PC-9 (cell line): ENCODE measurements around the gene CADPS2. TPM values are rescaled to one million over a fixed set of nuclear protein-coding genes. Genes with fewer than 3 reads are reported as not detected.

Experiments
- BruUV-seq: library from RNA; stranded (reverse); fragments of 400-500 nt; replicated peaks from 2 replicates; lab custom pipeline; 2021; lab: Mats Ljungman, UMichigan
- CTCF ChIA-PET: fragments of 300-600 bp; sonication (Branson Sonifier 250); formaldehyde crosslinking; loops from one replicate; lab custom pipeline; 2022; ENCODE audit warnings: antibody characterized with exemption; lab: Charles Lee
- POLR2A ChIA-PET: fragments of 300-600 bp; sonication (Branson Sonifier 250); formaldehyde crosslinking; loops from one replicate; lab custom pipeline; 2022; ENCODE audit warnings: antibody characterized with exemption; ENCODE audit not compliant: unreplicated experiment; lab: Charles Lee
- DNase-seq, 2 experiments: peaks; one replicate each; pipeline versions ENCODE4 v3.0.0 to v3.0.0-alpha.2; 2015 to 2022; ENCODE audit warnings: mixed read lengths in 1 of 2
- H2AFZ ChIP-seq: fragments of 200-600 bp; sonication (generic); 2 replicates; pipeline ENCODE4 v1.8.1; 2017; ENCODE audit warnings: antibody characterized with exemption
- H3F3A ChIP-seq: fragments of 200-600 bp; sonication (generic); 2 replicates; pipeline ENCODE4 v1.8.1; 2017; ENCODE audit warnings: antibody characterized with exemption, mild to moderate bottlenecking, low read depth; ENCODE audit not compliant: insufficient read depth
- H3K27ac ChIP-seq: fragments of 200-600 bp; sonication (generic); 2 replicates; pipeline ENCODE4 v1.6.1; 2016; ENCODE audit warnings: mixed run types
- H3K27me3 ChIP-seq: fragments of 200-600 bp; sonication (generic); 2 replicates; pipeline ENCODE4 v1.6.1; 2016; ENCODE audit warnings: low read depth, mixed run types; ENCODE audit not compliant: insufficient read depth
- H3K36me3 ChIP-seq: fragments of 200-600 bp; sonication (generic); 2 replicates; pipeline ENCODE4 v1.6.1; 2016; ENCODE audit warnings: low read depth, mixed run types
- H3K4me1 ChIP-seq: fragments of 200-600 bp; sonication (generic); replicated peaks from 2 replicates; pipeline ENCODE4 v1.6.1; 2016; ENCODE audit warnings: mixed run types; ENCODE audit not compliant: insufficient read depth
- H3K4me2 ChIP-seq: fragments of 200-600 bp; sonication (generic); 2 replicates; pipeline ENCODE4 v1.6.1; 2017; ENCODE audit warnings: mixed run types
- H3K4me3 ChIP-seq: fragments of 200-600 bp; sonication (generic); 2 replicates; pipeline ENCODE4 v1.6.1; 2016; ENCODE audit warnings: mixed run types
- H3K79me2 ChIP-seq: fragments of 200-600 bp; sonication (generic); 2 replicates; pipeline ENCODE4 v1.6.1; 2017; ENCODE audit warnings: low read depth, mixed run types
- H3K9me2 ChIP-seq: fragments of 200-600 bp; sonication (generic); 2 replicates; pipeline ENCODE4 v1.8.1; 2017; ENCODE audit warnings: mild to moderate bottlenecking; ENCODE audit not compliant: insufficient read depth
- H3K9me3 ChIP-seq: fragments of 200-600 bp; sonication (generic); 2 replicates; pipeline ENCODE4 v1.8.1; 2016; ENCODE audit warnings: low read depth; ENCODE audit not compliant: insufficient read depth
- H4K20me1 ChIP-seq: fragments of 200-600 bp; sonication (generic); 2 replicates; pipeline ENCODE4 v1.8.1; 2017; ENCODE audit not compliant: insufficient read depth
- CTCF ChIP-seq: fragments of 200-600 bp; sonication (generic); conservative IDR thresholded peaks from 2 replicates; pipeline ENCODE4 v1.6.1; 2017; ENCODE audit warnings: mixed run types, antibody characterized with exemption, mild to moderate bottlenecking, moderate library complexity
- EZH2 ChIP-seq: fragments of 200-600 bp; sonication (generic); IDR thresholded peaks from 2 replicates; pipeline ENCODE4 v1.8.0; 2017; ENCODE audit warnings: antibody characterized with exemption, low read depth
- intact Hi-C: fragments of 100-400 bp; cut with micrococcal nuclease; formaldehyde crosslinking; loops from one replicate; pipeline ENCODE4 v1.10.0; 2022; ENCODE audit not compliant: unreplicated experiment
- total RNA-seq: library from RNA; stranded (reverse); gene quantifications from 2 replicates; pipeline ENCODE4 v1.2.3, GENCODE V29; 2021

The CADPS2 gene
- total RNA-seq, 1 experiment from 2014 or later = 11.9 TPM

DNA sequence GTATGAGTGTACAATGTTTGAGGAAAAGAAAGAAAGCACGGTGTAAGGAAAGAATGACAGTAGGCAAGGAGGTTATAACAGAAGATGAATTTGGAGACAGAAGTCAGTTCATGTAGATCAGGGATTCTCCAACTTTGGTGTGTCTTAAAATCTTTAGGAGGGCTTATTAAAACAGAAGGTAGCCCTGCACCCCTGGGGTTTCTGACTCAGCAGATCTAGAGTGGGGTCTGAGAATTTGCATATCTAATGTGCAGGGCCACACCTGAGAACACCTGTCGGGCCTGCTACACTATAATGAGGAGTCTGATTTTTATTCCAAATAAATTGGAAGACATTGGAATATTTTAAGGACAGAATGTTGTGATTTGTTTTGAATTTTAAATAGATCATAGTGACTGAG is 307.9 kb downstream of the CADPS2 start:
- Histone ChIP-seq H3K27me3 (no peaks in the 10 kb centered on the region), H3F3A (no peaks in the 10 kb centered on the region), H3K9me3 (no peaks in the 10 kb centered on the region), H3K36me3 (no peaks in the 10 kb centered on the region), H3K27ac (no peak overlapping the region), H3K4me1 (no peaks in the 10 kb centered on the region), H3K4me3 (no peak overlapping the region), H2AFZ (no peak overlapping the region), H3K4me2 (no peak overlapping the region), H3K79me2 (no peaks in the 10 kb centered on the region), H4K20me1 (no peaks in the 10 kb centered on the region), H3K9me2 (no peaks in the 10 kb centered on the region)
- POLR2A ChIA-PET = interaction anchor here (0.6 kb wide), 1 partner anchor 50 kb away, joined by 4 read pairs; no protein-coding TSS in a partner anchor
- TF ChIP-seq CTCF = no peak
- no peak for TF ChIP-seq EZH2
- CTCF ChIA-PET = no interaction called here
- no TSS peak for BruUV-seq
- DNase-seq = no peak
- intact Hi-C loops = no loop called here

DNA sequence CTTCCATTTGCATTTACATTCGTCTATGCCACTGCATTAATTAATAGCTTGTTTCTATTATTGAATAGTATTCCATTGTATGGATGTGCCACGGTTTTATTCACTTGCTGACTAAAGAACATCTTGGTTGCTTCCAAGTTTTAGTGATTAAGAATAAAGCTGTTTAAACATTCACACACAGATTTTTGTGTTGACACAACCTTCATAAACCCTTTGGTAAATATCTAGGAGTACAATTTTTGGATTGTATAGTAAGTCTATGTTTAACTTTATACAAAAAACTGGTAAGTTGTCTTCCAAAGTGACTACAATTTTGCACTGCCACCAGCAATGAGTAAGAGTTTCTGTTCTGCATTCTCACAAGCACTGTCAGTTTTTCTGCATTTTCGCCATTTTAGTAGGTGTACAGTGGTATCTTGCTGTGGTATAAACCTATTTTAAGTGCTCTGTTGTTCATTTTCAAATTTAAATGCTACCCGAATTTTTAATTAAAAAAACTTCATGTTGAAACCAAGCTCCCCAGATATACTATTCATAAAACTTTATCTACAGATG is 308.7 kb downstream of the CADPS2 start:
- ChIA-PET POLR2A (no interaction called here), CTCF (no interaction called here)
- no peak for DNase-seq
- no peaks in the 10 kb centered on the region for H3F3A ChIP-seq
- no peak overlapping the region for H3K4me2 ChIP-seq
- TF ChIP-seq CTCF (no peak), EZH2 (no peak)
- no peak overlapping the region for H2AFZ ChIP-seq
- intact Hi-C loops = no loop called here
- no peaks in the 10 kb centered on the region for H3K9me3 ChIP-seq
- no peaks in the 10 kb centered on the region for H3K36me3 ChIP-seq
- no peaks in the 10 kb centered on the region for H4K20me1 ChIP-seq
- no peaks in the 10 kb centered on the region for H3K9me2 ChIP-seq
- no TSS peak for BruUV-seq
- no peaks in the 10 kb centered on the region for H3K4me1 ChIP-seq
- no peak overlapping the region for H3K27ac ChIP-seq
- no peaks in the 10 kb centered on the region for H3K79me2 ChIP-seq
- H3K27me3 ChIP-seq = no peaks in the 10 kb centered on the region
- H3K4me3 ChIP-seq = no peak overlapping the region

GRCh38 chr7:122572706-122573105 is 313.6 kb downstream of the CADPS2 start:
- Histone ChIP-seq H3K36me3 (no peaks in the 10 kb centered on the region), H3K79me2 (no peaks in the 10 kb centered on the region), H3K4me3 (no peak overlapping the region), H3K4me2 (no peak overlapping the region), H3K9me3 (no peaks in the 10 kb centered on the region), H3K27me3 (no peaks in the 10 kb centered on the region), H3K27ac (no peak overlapping the region), H3K4me1 (no peaks in the 10 kb centered on the region), H4K20me1 (no peaks in the 10 kb centered on the region), H2AFZ (no peak overlapping the region), H3K9me2 (no peaks in the 10 kb centered on the region), H3F3A (no peaks in the 10 kb centered on the region)
- no peak for DNase-seq
- no TSS peak for BruUV-seq
- CTCF ChIA-PET = no interaction called here
- intact Hi-C loops = no loop called here
- POLR2A ChIA-PET = no interaction called here
- TF ChIP-seq EZH2 (no peak), CTCF (no peak)
